Cortex of kidney (tissue), 1 donor: ENCODE data around the gene NACC2.

Experiments
- DNase-seq: peaks from one replicate; lab custom pipeline; 2025; lab: John Stamatoyannopoulos, UW

Gene NACC2

DNA sequence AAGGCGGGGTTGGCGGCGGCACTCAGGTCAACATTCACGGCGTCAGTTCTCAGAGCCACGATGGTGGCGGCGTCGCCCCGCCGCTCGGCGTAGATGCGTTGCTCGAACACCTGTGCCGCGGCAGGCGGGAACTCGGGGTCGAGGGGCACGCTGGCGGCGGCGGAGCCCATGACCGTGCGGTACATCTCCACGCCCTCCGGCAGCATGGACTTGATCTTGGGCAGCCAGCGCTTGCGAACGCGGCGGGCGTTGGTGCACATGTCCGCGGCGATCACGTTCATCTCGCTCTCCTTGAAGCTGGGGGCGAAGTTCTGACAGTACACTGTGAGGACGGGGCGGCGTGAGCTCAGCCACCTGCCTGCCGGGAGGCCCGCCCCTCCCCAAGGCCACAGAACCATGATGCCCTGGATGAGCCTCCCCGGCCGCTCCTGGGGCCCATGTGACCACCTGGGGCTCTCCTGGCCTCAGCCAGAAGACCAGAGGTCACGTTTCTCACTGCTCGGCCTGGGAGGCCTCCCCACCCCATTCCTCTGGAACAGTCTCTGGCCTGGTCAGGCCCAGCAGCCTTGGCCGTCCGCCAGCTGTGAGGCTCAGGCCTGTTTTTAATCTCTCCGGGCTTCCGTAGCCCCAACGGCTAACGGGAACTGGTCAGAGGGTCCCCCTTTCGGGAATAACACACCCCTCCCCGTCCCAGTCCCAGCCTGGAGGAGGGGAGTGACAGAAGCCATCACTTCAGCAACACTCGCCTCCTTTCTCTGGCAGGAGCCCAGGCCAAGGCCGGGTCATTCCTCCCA lies 83.2 kb downstream of the NACC2 start:
- DNase-seq = no peak

DNA sequence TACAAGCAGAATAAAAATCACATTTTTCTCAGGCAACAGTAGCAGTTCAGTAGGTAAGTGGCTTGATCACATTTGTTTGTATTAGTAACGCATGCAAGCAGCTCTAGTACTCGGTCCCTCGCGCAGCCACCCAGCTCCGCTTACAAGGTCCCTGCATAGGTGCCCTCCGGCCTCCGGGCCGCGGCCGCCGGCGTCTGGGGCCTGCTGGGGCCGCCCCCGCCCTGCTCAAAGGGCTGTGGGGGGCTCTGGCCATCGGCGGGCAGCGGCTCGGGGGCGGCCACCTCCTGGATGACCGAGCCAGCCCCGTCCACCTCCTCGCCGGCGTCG lies 83.8 kb downstream of the NACC2 start:
- DNase-seq = no peak

DNA sequence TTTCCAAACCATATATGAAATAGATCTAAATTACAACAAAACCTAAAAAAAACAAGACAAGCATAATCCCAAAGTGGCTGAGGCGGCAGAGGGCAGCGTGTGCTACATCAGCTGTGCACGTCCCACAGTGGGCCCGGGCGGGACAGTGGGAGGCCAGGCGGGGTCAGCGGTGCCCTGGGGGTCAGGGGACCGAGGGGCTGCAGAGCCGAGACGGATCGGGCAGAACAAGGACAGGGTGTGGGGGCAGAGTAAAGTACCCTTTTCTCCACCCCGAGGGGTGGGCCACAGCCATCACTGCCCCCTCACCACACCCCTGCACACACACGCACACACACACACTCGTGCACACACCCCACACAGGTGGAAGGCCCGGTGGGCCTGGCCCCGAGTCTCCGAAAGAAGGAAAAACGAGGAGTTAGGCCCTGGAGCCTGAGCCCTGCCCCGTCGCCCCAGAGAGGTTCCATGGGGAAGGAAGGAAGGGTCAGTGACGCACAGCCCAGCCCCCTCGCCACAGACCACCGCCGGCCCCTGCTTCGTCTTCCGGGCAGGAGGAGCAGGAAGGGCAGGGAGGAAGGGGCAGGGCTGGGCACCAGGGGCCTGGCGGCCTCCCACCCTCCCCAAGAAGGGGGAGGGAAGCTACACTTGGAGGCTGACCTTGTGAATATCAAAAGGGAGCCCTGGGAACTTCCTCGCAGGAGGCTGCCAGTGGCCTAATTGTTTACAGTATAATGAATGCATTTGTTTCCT lies 84.3 kb downstream of the NACC2 start:
- DNase-seq = no peak

GRCh38 chr9:136010176-136010575 lies 84.9 kb downstream of the NACC2 start:
- DNase-seq = no peak

DNA sequence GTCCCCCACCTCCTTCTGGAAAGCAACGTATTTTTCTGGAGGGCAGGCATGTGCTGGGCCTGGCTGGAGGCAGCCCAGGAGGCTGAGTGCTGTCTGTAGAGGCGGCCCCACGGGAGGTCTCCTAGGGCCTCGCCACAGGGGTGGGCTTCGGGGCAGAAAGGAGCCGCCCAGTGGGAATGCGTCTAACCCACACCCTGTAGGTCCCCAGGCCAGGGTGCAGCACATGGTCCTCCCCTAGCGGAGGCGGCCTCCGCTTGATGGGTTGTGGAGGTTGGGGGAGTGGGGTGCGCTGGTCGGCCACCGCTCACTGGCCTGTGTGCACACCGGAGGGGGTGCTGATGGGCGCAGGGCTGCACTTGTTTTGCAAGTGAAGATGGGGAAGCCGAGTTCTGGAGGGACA lies 85.6 kb downstream of the NACC2 start:
- no peak for DNase-seq

- DNase-seq = no peak
Observed at GRCh38 chr9:136008693-136008997, 86.4 kb downstream of the NACC2 start.

- no peak for DNase-seq
Observed at GRCh38 chr9:136007934-136008692, 87.0 kb downstream of the NACC2 start.

DNA sequence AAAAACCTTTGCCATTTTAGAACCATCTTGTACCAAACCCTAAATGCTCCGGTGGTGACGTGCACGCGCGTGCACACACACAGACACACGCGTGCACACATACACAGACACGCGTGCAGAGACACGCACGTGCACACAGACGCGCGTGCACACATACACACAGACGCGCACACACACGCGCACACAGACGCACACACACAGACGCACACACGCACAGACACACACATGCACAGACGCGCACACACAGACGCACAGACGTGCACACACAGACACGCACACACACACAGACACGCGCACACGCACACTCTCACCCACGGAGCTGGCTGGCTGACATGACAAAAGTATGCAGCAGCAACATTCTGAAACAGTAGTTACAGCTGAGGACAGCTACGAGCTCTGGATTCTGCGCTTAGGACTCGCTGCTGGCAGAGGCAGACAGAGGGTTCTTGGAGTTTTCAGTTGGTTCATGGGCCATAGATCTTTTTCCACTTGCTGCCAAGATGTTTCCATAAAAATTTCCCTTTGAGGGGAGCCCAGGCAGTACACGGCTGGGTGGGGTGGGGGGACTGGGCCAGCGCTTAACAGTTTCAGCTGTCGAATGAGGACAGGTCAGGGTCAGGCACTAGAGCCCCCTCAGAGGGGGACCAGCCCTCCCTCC lies 87.7 kb downstream of the NACC2 start:
- no peak for DNase-seq

- DNase-seq = no peak
Observed at GRCh38 chr9:136006169-136006568, 88.9 kb downstream of the NACC2 start.

DNA sequence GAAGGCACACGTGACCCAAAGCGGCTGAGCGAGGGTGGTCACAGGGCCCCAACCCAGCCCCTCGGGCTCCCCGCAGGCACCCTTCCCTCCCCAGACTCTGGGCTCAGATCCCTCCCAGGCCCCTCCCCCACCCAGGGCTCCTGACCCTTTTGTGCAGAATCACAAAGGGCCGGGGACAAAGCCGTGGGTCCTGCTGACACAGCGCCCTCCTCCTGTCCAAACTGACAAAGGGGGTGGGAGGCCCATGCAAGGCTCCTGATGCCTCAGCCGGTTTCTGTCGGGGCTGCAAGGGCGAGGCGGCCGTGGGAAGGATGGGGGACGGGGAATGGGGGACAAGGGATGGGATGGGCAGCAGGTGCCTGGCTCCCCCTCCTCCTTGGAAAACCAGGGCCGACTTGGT lies 90.4 kb downstream of the NACC2 start:
- DNase-seq = no peak

GRCh38 chr9:136004219-136004618 lies 90.9 kb downstream of the NACC2 start:
- DNase-seq = no peak

- DNase-seq = no peak
Observed at GRCh38 chr9:136003411-136004218, 91.5 kb downstream of the NACC2 start.

DNA sequence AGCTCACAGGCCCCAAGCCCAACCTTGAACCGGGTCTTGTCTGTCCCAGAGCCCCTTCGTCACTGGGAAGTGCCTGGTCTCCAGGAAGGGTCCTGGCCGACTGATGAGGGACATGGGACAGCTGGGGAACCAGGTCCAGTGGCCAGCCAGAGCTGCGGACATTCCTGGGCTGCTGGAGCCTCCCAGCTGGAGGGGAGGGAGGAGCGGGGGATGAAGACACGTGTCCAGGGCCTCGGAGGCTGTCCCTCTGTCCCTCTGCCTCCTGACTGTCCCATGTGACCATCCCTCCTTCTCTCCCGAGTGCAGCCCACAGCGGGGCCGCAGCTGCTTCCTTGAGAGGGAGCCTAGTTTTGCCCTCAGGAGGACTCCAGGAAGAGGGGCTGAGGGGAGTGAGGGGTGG lies 92.2 kb downstream of the NACC2 start:
- DNase-seq = no peak

DNA sequence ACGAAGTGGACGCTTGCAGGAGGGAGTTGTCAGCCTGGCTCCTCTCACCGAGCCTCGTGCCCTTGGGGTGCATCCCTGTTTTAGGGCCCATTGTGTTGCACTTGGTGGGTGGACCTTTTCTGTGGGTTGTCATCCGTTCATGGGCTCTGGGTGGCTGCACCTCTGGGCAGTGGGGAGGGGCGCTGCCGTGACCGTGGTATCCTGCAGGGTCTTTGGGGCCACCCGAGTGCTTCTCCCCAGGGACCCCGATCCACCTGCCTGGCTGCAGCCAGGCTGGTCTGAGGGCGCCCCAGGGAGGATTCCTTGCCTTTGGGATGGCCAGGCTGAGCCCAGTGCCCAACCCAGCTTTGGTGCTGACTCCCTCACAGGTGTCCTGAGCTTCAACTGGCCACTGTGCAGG lies 92.9 kb downstream of the NACC2 start:
- DNase-seq = no peak

DNA sequence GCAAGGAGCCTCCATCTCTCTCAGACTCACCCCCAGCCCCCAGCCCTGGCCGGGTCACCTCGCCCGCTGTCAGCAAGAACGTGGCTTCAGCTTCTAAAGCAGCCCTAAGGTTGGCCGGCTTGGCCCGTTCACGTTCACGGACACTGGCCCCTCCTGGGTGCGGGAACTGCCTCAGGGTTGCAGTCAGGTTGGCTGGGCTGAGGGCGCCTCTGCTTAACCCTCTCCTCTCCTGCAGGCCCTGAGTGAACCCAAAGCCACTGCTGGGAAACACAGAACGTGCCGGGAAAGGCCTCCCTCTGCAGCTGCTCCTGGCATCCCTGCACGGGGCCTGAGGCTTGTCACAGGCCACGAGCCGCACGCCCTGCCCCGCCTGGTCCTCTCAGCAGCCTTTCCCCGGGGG lies 93.9 kb downstream of the NACC2 start:
- DNase-seq = no peak

DNA sequence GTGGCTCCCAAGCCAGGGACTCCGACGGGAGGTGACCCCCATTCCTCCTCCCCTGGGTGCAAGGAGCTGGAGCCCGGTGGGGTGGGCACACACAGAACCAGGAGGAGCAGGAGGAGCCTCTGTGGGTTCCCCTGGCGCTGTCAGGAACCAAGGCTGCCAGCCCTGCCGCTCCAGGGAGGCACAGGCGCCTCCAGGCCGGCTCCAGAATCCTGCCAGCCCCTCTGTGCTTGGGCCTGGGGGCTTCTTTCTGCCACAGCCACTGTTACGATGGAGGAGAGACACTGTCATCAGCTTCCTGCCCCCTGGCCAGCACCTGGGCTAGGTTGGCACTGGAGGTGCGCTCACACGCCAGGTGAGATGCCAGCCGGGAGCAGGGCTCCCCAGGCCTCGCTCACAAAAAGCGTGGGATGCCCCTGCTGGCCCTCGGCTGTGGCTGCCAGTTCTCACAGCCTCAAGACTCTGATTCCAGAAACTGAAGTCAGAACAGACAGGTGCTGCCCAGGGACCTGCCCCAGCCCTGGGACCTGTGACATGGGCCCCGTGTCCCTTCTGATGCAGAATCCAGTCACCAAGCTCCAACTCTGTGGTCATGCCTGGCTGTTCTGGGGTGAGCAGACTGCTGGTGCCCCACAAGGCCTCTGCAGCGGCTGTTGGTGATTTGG lies 96.5 kb downstream of the NACC2 start:
- DNase-seq = no peak

GRCh38 chr9:135998016-135998380 lies 97.1 kb downstream of the NACC2 start:
- DNase-seq = no peak

DNA sequence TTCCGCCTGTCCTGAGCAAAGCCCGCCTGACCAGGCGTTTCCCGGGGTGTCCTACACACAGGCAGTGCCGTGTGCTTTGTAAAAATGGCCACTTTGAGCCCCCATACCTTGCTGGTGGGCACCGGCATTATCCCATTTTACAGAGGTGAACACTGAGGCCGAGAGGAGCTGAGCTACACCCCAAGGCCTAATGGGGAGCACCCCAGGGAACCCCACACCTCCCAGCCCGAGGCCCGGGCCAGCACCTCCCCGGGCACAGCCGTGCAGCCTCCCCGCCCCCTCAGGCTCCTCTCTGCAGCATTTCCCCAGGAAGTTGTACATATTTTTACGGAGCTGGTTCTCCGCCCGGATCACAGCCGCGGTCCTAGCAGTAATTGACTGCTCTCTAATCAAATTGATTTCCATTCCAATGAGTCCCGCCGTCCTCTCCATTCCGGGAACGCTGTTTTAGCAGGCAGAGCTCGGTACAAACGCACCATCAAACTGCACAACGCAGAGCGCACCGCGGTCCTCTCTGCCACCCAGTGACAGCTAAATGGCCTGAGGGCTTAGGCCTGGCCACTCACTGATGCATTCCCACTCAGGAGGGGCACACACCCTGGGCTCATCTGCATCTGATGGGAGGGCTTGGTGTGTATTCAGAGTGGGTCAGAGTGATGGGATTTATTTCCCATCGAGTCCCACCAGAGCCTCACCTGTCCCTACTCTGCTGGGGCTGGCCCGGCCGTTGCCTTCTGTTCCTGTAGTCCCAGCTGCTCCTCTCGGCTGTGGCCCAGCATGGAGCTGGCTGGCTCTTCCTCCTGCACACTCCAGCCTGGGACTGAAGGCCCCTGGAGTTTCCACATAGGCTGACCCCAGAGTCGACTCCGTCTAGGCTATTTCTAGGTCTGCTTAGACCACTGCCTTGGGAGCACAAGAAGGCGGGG lies 97.7 kb downstream of the NACC2 start:
- no peak for DNase-seq

- no peak for DNase-seq
Observed at GRCh38 chr9:135995816-135996215, 99.3 kb downstream of the NACC2 start.

DNA sequence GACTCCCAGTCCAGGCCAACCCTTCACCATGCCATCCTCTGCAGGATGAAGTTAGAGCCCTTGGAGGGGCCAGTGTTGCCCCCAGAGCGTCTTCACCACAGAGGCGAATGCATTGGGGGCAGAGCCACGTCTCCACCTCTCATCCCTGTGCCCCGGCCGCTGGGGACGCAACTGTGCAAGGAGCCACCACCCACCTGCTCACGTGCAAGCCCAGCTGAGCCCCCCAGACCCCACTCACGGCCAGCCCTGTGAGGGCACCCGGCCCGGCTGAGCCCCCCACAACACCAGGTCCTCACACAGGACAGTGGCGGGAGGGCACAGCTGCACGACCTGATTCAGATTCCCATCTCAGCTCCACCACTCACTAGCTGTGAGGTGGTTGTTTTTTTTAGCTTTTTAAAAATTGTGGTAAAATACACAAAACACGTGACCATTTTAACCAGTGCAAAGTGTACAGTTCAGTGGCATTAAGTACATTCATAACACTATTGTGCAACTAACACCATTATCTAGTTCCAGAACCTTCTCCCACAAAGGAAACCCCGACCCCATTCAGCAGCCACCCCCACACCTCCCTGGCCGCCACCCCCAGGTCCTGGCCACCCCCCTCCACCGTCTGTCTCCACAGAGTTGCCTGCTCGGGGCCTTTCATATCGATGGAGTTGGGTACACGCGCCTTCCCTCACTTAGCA lies 100.4 kb downstream of the NACC2 start:
- no peak for DNase-seq
